HepG2 (cell line): Measurements from ENCODE around the gene PLOD3. TPM values are rescaled to one million over a fixed set of nuclear protein-coding genes. Genes with fewer than 3 reads are reported as not detected.

ENCODE experiments used
- ETV5 ChIP-seq: IDR thresholded peaks from 2 replicates; pipeline ENCODE4 v1.6.1; 2018; ENCODE audit warnings: missing biosample characterization, missing genetic modification reagents, inconsistent platforms, borderline replicate concordance
- HDAC6 ChIP-seq: fragments of 200-600 bp; sonication (generic); IDR thresholded peaks from 2 replicates; pipeline ENCODE4 v1.7.0; 2017; ENCODE audit warnings: mild to moderate bottlenecking, antibody characterized with exemption, low read length, low read depth
- HIVEP1 ChIP-seq: sonication (generic); formaldehyde crosslinking; IDR thresholded peaks from 2 replicates; pipeline ENCODE4 v1.4.0; 2020; ENCODE audit warnings: mild to moderate bottlenecking, missing genetic modification reagents
- HNF4G ChIP-seq, 2 experiments: sonication (generic) in 1 of 2; formaldehyde crosslinking in 1 of 2; IDR thresholded peaks; 2 replicates each; pipeline versions ENCODE4 v1.4.0 to v1.6.1; 2011 to 2020; ENCODE audit warnings: borderline replicate concordance in 2 of 2, low read depth in 2 of 2, mild to moderate bottlenecking in 2 of 2, low read length in 1 of 2, missing genetic modification reagents in 1 of 2, moderate library complexity in 1 of 2
- IRF2 ChIP-seq: IDR thresholded peaks from 2 replicates; pipeline ENCODE4 v1.6.1; 2018; ENCODE audit warnings: missing genetic modification reagents, missing compliant biosample characterization
- SYNCRIP ChIP-seq: fragments of 200-400 bp; formaldehyde crosslinking; IDR thresholded peaks from 2 replicates; pipeline ENCODE4 v1.6.1; 2018; ENCODE audit warnings: mild to moderate bottlenecking, low read depth, low read length; ENCODE audit not compliant: insufficient read depth
- XBP1 ChIP-seq: sonication (generic); formaldehyde crosslinking; IDR thresholded peaks from 2 replicates; pipeline ENCODE4 v1.5.0; 2020; ENCODE audit warnings: missing genetic modification reagents
- ZBTB8A ChIP-seq: sonication (generic); formaldehyde crosslinking; IDR thresholded peaks from 2 replicates; pipeline ENCODE4 v1.4.0; 2020; ENCODE audit warnings: mild to moderate bottlenecking, low read depth, missing genetic modification reagents, borderline replicate concordance
- ZNF205 ChIP-seq: IDR thresholded peaks from 2 replicates; pipeline ENCODE4 v1.6.1; 2018; ENCODE audit warnings: missing biosample characterization, missing genetic modification reagents
- ZNF530 ChIP-seq: sonication (generic); formaldehyde crosslinking; IDR thresholded peaks from 2 replicates; pipeline ENCODE4 v1.5.0; 2020; ENCODE audit warnings: low read depth, mild to moderate bottlenecking, missing genetic modification reagents
- ZNF598 ChIP-seq: sonication (generic); formaldehyde crosslinking; IDR thresholded peaks from 2 replicates; pipeline ENCODE4 v1.5.1; 2020; ENCODE audit warnings: mild to moderate bottlenecking, missing genetic modification reagents, borderline replicate concordance
- ZNF790 ChIP-seq: sonication (generic); formaldehyde crosslinking; IDR thresholded peaks from 2 replicates; pipeline ENCODE4 v1.8.0; 2022; ENCODE audit warnings: missing genetic modification reagents, mild to moderate bottlenecking, borderline replicate concordance
- polyA plus RNA-seq, 8 experiments: library from polyadenylated mRNA; depleted of rRNA in 3 of 8; stranded (reverse) in 7 of 8; unstranded in 1 of 8; fragments of >200 nt; fragmentation: Illumina TruSeq in 4 of 8; extraction: Trizol in 4 of 8; gene quantifications; 2 replicates each; pipeline versions ENCODE4 v1.2.1 to v1.2.3, GENCODE V29; 2011 to 2016; ENCODE audit warnings: low read depth in 4 of 8, missing spikeins in 1 of 8, mixed read lengths in 1 of 8; ENCODE audit not compliant: insufficient read depth in 1 of 8
- total RNA-seq, 5 experiments: library from RNA; depleted of rRNA; stranded (reverse); fragments of >200 nt; fragmentation: Illumina TruSeq; extraction: Trizol; gene quantifications; 2 replicates each; pipeline ENCODE4 v1.2.3, GENCODE V29; 2016; ENCODE audit warnings: low read depth in 1 of 5
- TF ChIP-seq, protein P1 (sequence below): sonication (generic); formaldehyde crosslinking; IDR thresholded peaks from 2 replicates; pipeline ENCODE4 v1.5.0; 2020; ENCODE audit warnings: missing genetic modification reagents
- TF ChIP-seq, protein P2 (sequence below): sonication (generic); formaldehyde crosslinking; IDR thresholded peaks from 2 replicates; pipeline ENCODE4 v1.8.1; 2022; ENCODE audit warnings: low read depth, mild to moderate bottlenecking, missing genetic modification reagents
- TF ChIP-seq, protein P3 (sequence below): sonication (generic); formaldehyde crosslinking; IDR thresholded peaks from 2 replicates; pipeline ENCODE4 v1.4.0; 2020; ENCODE audit warnings: mild to moderate bottlenecking, missing genetic modification reagents
- TF ChIP-seq, protein P4 (sequence below): sonication (generic); formaldehyde crosslinking; conservative IDR thresholded peaks from 2 replicates; pipeline ENCODE4 v1.8.1; 2023; ENCODE audit warnings: missing genetic modification reagents
- TF ChIP-seq, protein P5 (sequence below): sonication (generic); formaldehyde crosslinking; IDR thresholded peaks from 2 replicates; pipeline ENCODE4 v1.8.1; 2023; ENCODE audit warnings: mild to moderate bottlenecking, moderate library complexity, missing genetic modification reagents
- TF ChIP-seq, protein P6 (sequence below): IDR thresholded peaks from 2 replicates; pipeline ENCODE4 v1.6.1; 2016; ENCODE audit warnings: low read depth, control low read depth

Gene PLOD3
- total and polyA plus RNA-seq, 2 of the 13 experiments (the other 11 are each of a cell fraction or from before 2014, with no cell fraction given), result 65.8 to 67.4 TPM

DNA sequence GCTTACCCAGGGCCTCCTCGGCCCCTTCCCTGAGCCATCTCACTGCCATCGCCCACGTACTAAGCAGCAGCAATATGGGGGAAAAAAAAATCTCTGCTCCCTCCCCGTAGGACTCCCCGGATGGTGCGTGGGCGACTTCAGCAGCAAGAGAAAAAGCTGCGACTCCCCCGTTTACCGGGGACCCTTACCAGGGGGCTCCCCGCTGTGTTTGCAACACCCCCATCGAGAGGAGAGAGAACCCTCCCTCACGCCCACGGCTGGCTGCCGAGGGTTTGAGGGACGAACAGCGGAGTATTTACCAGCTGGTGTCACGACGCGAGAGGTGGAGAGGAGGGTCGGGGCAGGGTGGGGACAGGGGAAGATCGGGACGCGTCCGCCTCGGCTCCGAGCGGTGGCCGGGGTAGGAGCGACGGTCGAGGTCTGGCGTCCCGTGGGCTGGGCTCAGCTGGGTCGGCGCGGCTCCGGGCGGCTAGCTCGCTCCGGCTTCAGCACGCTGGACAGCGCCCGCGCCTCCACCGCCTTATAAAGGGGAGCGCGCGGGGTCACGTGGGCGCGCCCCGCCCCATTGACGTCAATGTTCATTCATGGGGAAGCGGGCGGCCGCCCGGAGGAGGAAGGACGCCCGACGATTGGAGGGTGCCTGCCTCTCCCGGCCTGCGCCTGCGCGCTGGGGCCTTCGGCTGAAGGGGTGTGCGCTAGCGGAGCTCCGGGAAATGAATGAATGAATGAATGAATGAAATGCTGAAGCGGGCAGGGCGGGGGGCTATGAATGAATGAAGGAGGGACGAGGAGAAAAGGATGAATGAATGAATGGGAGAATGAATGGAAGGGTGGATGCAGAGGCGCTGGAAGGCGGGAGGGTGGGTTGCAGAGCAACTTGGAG lies 52.1 kb downstream of the PLOD3 start, which contains the start of gene VGF (continued):
- TF ChIP-seq ETV5 (CRISPR knock-in tag) (peak; percentile 81), ZNF205 (CRISPR knock-in tag) (peak; percentile 96), HNF4G (IDR thresholded peaks at IDR 0.05; ENCODE audit: borderline replicate concordance, low read depth, low read length) (no peak), HNF4G (CRISPR knock-in tag; IDR thresholded peaks at IDR 0.05; ENCODE audit: borderline replicate concordance, low read depth) (no peak; the same call in 1 of the 2 replicates), HDAC6 (no peak), ZNF598 (CRISPR knock-in tag) (peak; percentile 91; the same call in 1 of the 2 replicates), XBP1 (peak; percentile 95), ZBTB8A (CRISPR knock-in tag) (peak; percentile 37; the same call in 1 of the 2 replicates), HIVEP1 (CRISPR knock-in tag) (peak; percentile 97), IRF2 (CRISPR knock-in tag) (peak; percentile 97), SYNCRIP (no peak), ZNF530 (peak; percentile 90), ZNF790 (CRISPR knock-in tag) (peak; percentile 99)
- TF ChIP-seq, protein P1, sequence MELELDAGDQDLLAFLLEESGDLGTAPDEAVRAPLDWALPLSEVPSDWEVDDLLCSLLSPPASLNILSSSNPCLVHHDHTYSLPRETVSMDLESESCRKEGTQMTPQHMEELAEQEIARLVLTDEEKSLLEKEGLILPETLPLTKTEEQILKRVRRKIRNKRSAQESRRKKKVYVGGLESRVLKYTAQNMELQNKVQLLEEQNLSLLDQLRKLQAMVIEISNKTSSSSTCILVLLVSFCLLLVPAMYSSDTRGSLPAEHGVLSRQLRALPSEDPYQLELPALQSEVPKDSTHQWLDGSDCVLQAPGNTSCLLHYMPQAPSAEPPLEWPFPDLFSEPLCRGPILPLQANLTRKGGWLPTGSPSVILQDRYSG (CRISPR knock-in tag), result peak; percentile 99
- TF ChIP-seq, protein P2, sequence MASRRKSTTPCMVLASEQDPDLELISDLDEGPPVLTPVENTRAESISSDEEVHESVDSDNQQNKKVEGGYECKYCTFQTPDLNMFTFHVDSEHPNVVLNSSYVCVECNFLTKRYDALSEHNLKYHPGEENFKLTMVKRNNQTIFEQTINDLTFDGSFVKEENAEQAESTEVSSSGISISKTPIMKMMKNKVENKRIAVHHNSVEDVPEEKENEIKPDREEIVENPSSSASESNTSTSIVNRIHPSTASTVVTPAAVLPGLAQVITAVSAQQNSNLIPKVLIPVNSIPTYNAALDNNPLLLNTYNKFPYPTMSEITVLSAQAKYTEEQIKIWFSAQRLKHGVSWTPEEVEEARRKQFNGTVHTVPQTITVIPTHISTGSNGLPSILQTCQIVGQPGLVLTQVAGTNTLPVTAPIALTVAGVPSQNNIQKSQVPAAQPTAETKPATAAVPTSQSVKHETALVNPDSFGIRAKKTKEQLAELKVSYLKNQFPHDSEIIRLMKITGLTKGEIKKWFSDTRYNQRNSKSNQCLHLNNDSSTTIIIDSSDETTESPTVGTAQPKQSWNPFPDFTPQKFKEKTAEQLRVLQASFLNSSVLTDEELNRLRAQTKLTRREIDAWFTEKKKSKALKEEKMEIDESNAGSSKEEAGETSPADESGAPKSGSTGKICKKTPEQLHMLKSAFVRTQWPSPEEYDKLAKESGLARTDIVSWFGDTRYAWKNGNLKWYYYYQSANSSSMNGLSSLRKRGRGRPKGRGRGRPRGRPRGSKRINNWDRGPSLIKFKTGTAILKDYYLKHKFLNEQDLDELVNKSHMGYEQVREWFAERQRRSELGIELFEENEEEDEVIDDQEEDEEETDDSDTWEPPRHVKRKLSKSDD (CRISPR knock-in tag), result peak; percentile 96
- TF ChIP-seq, protein P3, sequence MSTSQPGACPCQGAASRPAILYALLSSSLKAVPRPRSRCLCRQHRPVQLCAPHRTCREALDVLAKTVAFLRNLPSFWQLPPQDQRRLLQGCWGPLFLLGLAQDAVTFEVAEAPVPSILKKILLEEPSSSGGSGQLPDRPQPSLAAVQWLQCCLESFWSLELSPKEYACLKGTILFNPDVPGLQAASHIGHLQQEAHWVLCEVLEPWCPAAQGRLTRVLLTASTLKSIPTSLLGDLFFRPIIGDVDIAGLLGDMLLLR (CRISPR knock-in tag), result peak; percentile 99
- TF ChIP-seq, protein P4, sequence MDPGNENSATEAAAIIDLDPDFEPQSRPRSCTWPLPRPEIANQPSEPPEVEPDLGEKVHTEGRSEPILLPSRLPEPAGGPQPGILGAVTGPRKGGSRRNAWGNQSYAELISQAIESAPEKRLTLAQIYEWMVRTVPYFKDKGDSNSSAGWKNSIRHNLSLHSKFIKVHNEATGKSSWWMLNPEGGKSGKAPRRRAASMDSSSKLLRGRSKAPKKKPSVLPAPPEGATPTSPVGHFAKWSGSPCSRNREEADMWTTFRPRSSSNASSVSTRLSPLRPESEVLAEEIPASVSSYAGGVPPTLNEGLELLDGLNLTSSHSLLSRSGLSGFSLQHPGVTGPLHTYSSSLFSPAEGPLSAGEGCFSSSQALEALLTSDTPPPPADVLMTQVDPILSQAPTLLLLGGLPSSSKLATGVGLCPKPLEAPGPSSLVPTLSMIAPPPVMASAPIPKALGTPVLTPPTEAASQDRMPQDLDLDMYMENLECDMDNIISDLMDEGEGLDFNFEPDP, result peak; percentile 98; the same call in 1 of the 2 replicates
- TF ChIP-seq, protein P5, sequence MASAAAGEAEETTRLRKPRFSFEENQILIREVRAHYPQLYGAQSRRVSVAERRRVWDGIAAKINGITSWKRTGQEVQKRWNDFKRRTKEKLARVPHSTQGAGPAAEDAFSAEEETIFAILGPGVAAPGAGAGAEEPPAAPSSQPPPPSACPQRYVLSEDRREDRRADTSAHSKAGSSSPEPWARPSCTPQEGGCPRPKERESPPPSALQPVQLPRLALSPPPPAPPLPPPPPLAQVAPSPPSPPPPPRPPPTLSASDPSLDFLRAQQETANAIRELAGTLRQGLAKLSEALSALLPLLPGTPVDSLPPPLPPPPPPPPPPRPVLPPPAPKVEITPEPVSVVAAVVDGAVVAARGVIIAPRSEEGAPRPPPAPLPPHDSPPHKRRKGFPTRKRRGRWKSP, result peak; percentile 97
- TF ChIP-seq, protein P6, sequence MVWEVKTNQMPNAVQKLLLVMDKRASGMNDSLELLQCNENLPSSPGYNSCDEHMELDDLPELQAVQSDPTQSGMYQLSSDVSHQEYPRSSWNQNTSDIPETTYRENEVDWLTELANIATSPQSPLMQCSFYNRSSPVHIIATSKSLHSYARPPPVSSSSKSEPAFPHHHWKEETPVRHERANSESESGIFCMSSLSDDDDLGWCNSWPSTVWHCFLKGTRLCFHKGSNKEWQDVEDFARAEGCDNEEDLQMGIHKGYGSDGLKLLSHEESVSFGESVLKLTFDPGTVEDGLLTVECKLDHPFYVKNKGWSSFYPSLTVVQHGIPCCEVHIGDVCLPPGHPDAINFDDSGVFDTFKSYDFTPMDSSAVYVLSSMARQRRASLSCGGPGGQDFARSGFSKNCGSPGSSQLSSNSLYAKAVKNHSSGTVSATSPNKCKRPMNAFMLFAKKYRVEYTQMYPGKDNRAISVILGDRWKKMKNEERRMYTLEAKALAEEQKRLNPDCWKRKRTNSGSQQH (CRISPR knock-in tag), result peak; percentile 100
